Measurements from ENCODE around the gene LMNTD2.
A peak's percentile ranks its signal among the peaks of the same experiment; 100 is the strongest.

LMNTD2 gene

GRCh38 chr11:567629-568292 is 7.2 kb upstream of the LMNTD2 start:
- no peak for DNase-seq

- DNase-seq: no peak
Measured at GRCh38 chr11:567011-567628, 6.6 kb upstream of the LMNTD2 start.

GRCh38 chr11:565921-566509 is 5.5 kb upstream of the LMNTD2 start:
- DNase-seq: no peak

GRCh38 chr11:563812-564578 is 3.5 kb upstream of the LMNTD2 start:
- DNase-seq: no peak

GRCh38 chr11:563066-563811 is 2.7 kb upstream of the LMNTD2 start:
- DNase-seq: no peak

GRCh38 chr11:562046-562645 is 1.6 kb upstream of the LMNTD2 start:
- no peak for DNase-seq

- no peak for DNase-seq
Measured at GRCh38 chr11:561148-562003, 838 bp upstream of the LMNTD2 start.

GRCh38 chr11:559712-560304 is 730 bp downstream of the LMNTD2 start:
- DNase-seq: no peak

GRCh38 chr11:559020-559620 is 1.4 kb downstream of the LMNTD2 start:
- no peak for DNase-seq

GRCh38 chr11:558503-558902 is 2.0 kb downstream of the LMNTD2 start:
- no peak for DNase-seq

GRCh38 chr11:557328-558132 is 3.0 kb downstream of the LMNTD2 start:
- no peak for DNase-seq

- DNase-seq: no peak
Measured at GRCh38 chr11:556662-557256, 3.8 kb downstream of the LMNTD2 start.

GRCh38 chr11:555780-556661 is 4.5 kb downstream of the LMNTD2 start:
- no peak for DNase-seq

GRCh38 chr11:555227-555779 is 5.2 kb downstream of the LMNTD2 start:
- no peak for DNase-seq

GRCh38 chr11:554428-555226 is 5.9 kb downstream of the LMNTD2 start:
- DNase-seq: peak; percentile 32

GRCh38 chr11:553988-554340 is 6.6 kb downstream of the LMNTD2 start:
- DNase-seq: no peak
